ENCODE data around the gene MYO5C.
A peak's percentile ranks its signal among the peaks of the same experiment; 100 is the strongest.

The MYO5C gene

GRCh38 chr15:52230073-52230472 is 65.5 kb downstream of the MYO5C start:
- WGBS (ENCODE audit: insufficient coverage, insufficient read length), result no CpG with 5 or more reads among the region's 1 CpG
- Histone ChIP-seq H3K4me3 (ENCODE audit: low read length) (no peak overlapping the region), H3K9me3 (ENCODE audit: control insufficient read depth, insufficient read depth, low read length) (no peaks in the 10 kb centered on the region), H3K27ac (ENCODE audit: low read length) (no peak overlapping the region), H3K27me3 (ENCODE audit: control insufficient read depth, insufficient read depth, low read length) (no peaks in the 10 kb centered on the region), H3K4me1 (ENCODE audit: control insufficient read depth, insufficient read depth, low read length) (no peaks in the 10 kb centered on the region), H3K36me3 (ENCODE audit: control insufficient read depth, insufficient read depth, low read length) (peaks cover 9% of the 10 kb centered on the region)
- no peak for DNase-seq (ENCODE audit: low read depth, low spot score)

DNA sequence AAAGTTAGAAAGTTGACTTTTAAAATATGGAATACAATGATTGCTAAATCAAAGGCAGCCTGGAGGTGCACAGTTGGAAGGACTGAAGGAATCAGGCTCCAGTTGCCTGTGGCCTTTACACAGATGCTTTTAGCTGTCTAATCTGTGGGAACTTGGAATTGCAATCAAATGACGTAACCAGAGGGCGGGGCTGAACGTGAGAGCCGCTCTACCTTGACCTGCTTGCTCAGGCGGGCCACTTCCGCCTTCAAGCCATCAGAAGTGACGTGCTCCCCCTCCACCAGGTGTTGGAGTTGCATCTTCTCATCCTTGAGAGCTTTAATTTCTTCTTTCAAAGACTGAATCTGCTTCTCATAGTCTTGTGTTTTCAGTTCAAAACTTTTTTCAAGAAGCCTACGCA is 66.7 kb downstream of the MYO5C start:
- no peaks in the 10 kb centered on the region for H3K27me3 ChIP-seq (ENCODE audit: control insufficient read depth, insufficient read depth, low read length)
- no peaks in the 10 kb centered on the region for H3K9me3 ChIP-seq (ENCODE audit: control insufficient read depth, insufficient read depth, low read length)
- H3K4me3 ChIP-seq (ENCODE audit: low read length), result no peak overlapping the region
- H3K4me1 ChIP-seq (ENCODE audit: control insufficient read depth, insufficient read depth, low read length), result no peaks in the 10 kb centered on the region
- no peak overlapping the region for H3K27ac ChIP-seq (ENCODE audit: low read length)
- no peak for DNase-seq (ENCODE audit: low read depth, low spot score)
- peaks cover 6% of the 10 kb centered on the region; the same call in 1 of the 2 replicates for H3K36me3 ChIP-seq (ENCODE audit: control insufficient read depth, insufficient read depth, low read length)
- no CpG with 5 or more reads among the region's 8 CpGs for WGBS (ENCODE audit: insufficient coverage, insufficient read length)

GRCh38 chr15:52227456-52227855 is 68.1 kb downstream of the MYO5C start:
- H3K4me1 ChIP-seq (ENCODE audit: control insufficient read depth, insufficient read depth, low read length), result no peaks in the 10 kb centered on the region
- H3K27me3 ChIP-seq (ENCODE audit: control insufficient read depth, insufficient read depth, low read length), result no peaks in the 10 kb centered on the region
- DNase-seq (ENCODE audit: low read depth, low spot score), result peak; percentile 66
- H3K36me3 ChIP-seq (ENCODE audit: control insufficient read depth, insufficient read depth, low read length), result peaks cover 9% of the 10 kb centered on the region; the same call in 1 of the 2 replicates
- no CpG with 5 or more reads among the region's 5 CpGs for WGBS (ENCODE audit: insufficient coverage, insufficient read length)
- no peaks in the 10 kb centered on the region for H3K9me3 ChIP-seq (ENCODE audit: control insufficient read depth, insufficient read depth, low read length)
- H3K4me3 ChIP-seq (ENCODE audit: low read length), result no peak overlapping the region
- no peak overlapping the region for H3K27ac ChIP-seq (ENCODE audit: low read length)

DNA sequence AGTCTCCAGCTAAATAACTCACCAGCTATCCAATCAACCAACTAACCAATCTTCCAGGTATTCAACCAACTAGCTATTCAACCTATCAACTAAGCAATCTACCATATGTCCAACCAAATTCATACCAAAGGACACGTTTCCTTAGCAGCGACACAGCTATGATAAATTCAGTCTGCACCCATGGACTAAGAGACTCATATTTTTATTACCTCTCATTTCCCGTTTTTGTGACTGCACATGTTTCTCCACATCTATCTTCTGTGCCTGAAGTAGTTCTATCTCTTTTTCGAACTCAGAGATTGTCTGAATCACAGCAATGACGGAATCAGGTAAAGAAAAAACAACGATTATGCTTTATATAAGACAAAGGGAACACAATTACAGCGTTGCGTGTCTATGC is 70.4 kb downstream of the MYO5C start:
- no peaks in the 10 kb centered on the region for H3K4me1 ChIP-seq (ENCODE audit: control insufficient read depth, insufficient read depth, low read length)
- DNase-seq (ENCODE audit: low read depth, low spot score), result no peak
- H3K27ac ChIP-seq (ENCODE audit: low read length), result no peak overlapping the region
- H3K4me3 ChIP-seq (ENCODE audit: low read length), result no peak overlapping the region
- no peaks in the 10 kb centered on the region for H3K27me3 ChIP-seq (ENCODE audit: control insufficient read depth, insufficient read depth, low read length)
- WGBS (ENCODE audit: insufficient coverage, insufficient read length), result no CpG with 5 or more reads among the region's 8 CpGs
- H3K9me3 ChIP-seq (ENCODE audit: control insufficient read depth, insufficient read depth, low read length), result no peaks in the 10 kb centered on the region
- H3K36me3 ChIP-seq (ENCODE audit: control insufficient read depth, insufficient read depth, low read length), result peaks cover 13% of the 10 kb centered on the region; the same call in 1 of the 2 replicates

- H3K9me3 ChIP-seq (ENCODE audit: control insufficient read depth, insufficient read depth, low read length), result no peaks in the 10 kb centered on the region
- no peak overlapping the region for H3K4me3 ChIP-seq (ENCODE audit: low read length)
- no peak for DNase-seq (ENCODE audit: low read depth, low spot score)
- no peaks in the 10 kb centered on the region for H3K4me1 ChIP-seq (ENCODE audit: control insufficient read depth, insufficient read depth, low read length)
- WGBS (ENCODE audit: insufficient coverage, insufficient read length), result no CpG with 5 or more reads among the region's 4 CpGs
- H3K36me3 ChIP-seq (ENCODE audit: control insufficient read depth, insufficient read depth, low read length), result peaks cover 13% of the 10 kb centered on the region; the same call in 1 of the 2 replicates
- no peaks in the 10 kb centered on the region for H3K27me3 ChIP-seq (ENCODE audit: control insufficient read depth, insufficient read depth, low read length)
- no peak overlapping the region for H3K27ac ChIP-seq (ENCODE audit: low read length)
Observed at GRCh38 chr15:52224211-52224610, 71.4 kb downstream of the MYO5C start.

- no peak overlapping the region for H3K27ac ChIP-seq (ENCODE audit: low read length)
- no peak overlapping the region for H3K4me3 ChIP-seq (ENCODE audit: low read length)
Observed at GRCh38 chr15:52221730-52222129, 73.9 kb downstream of the MYO5C start.

DNA sequence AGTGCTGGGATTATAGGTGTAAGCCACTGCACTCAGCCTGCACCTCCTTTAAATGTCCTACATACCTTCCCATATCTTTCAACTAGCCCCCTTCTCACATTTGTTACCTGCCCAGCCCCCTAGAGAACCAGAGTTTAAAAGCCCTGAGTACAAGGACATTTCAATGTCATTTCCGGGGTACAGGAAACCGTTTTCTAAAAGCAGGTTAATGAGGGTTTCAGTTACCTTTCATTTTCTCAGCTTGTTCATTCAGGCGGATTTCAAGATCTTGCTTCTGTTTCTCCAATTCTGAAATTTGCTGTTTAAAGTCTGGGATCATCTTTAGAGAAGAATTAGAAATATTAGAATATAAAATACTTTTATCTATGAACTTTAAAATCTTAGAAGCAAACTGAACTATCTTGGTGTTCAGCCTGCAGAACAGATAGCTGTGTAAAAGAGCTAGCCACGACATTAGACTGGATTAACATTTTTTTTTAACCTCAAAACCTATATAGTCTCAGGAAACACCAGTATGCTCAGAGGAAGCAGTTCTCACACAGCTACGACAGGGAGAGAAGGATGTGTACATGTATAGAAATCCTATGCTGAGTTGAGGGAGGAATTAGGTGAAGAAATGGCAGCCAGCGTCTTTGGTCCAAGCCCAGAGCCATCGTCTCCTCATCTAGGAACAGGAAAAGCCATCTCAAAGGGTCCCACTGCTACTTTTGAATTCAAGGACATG is 74.5 kb downstream of the MYO5C start:
- no peaks in the 10 kb centered on the region for H3K9me3 ChIP-seq (ENCODE audit: control insufficient read depth, insufficient read depth, low read length)
- no peaks in the 10 kb centered on the region for H3K27me3 ChIP-seq (ENCODE audit: control insufficient read depth, insufficient read depth, low read length)
- no CpG with 5 or more reads among the region's 7 CpGs for WGBS (ENCODE audit: insufficient coverage, insufficient read length)
- H3K4me1 ChIP-seq (ENCODE audit: control insufficient read depth, insufficient read depth, low read length), result no peaks in the 10 kb centered on the region
- H3K27ac ChIP-seq (ENCODE audit: low read length), result no peak overlapping the region
- DNase-seq (ENCODE audit: low read depth, low spot score), result no peak
- no peak overlapping the region for H3K4me3 ChIP-seq (ENCODE audit: low read length)
- H3K36me3 ChIP-seq (ENCODE audit: control insufficient read depth, insufficient read depth, low read length), result peaks cover 18% of the 10 kb centered on the region; the same call in 1 of the 2 replicates

More at GRCh38 chr15:52221730-52222129, 73.9 kb downstream of the MYO5C start:
- WGBS (ENCODE audit: insufficient coverage, insufficient read length), result no CpG with 5 or more reads among the region's 5 CpGs
- Histone ChIP-seq H3K4me1 (ENCODE audit: control insufficient read depth, insufficient read depth, low read length) (no peaks in the 10 kb centered on the region), H3K9me3 (ENCODE audit: control insufficient read depth, insufficient read depth, low read length) (no peaks in the 10 kb centered on the region), H3K36me3 (ENCODE audit: control insufficient read depth, insufficient read depth, low read length) (peaks cover 16% of the 10 kb centered on the region; the same call in 1 of the 2 replicates), H3K27me3 (ENCODE audit: control insufficient read depth, insufficient read depth, low read length) (no peaks in the 10 kb centered on the region)
- DNase-seq (ENCODE audit: low read depth, low spot score), result no peak

GRCh38 chr15:52220251-52220650 is 75.4 kb downstream of the MYO5C start:
- Histone ChIP-seq H3K4me3 (ENCODE audit: low read length) (no peak overlapping the region), H3K4me1 (ENCODE audit: control insufficient read depth, insufficient read depth, low read length) (no peaks in the 10 kb centered on the region), H3K36me3 (ENCODE audit: control insufficient read depth, insufficient read depth, low read length) (peaks cover 20% of the 10 kb centered on the region; the same call in 1 of the 2 replicates), H3K9me3 (ENCODE audit: control insufficient read depth, insufficient read depth, low read length) (no peaks in the 10 kb centered on the region), H3K27me3 (ENCODE audit: control insufficient read depth, insufficient read depth, low read length) (no peaks in the 10 kb centered on the region), H3K27ac (ENCODE audit: low read length) (no peak overlapping the region)
- WGBS (ENCODE audit: insufficient coverage, insufficient read length), result no CpG with 5 or more reads among the region's 6 CpGs
- no peak for DNase-seq (ENCODE audit: low read depth, low spot score)

- H3K27me3 ChIP-seq (ENCODE audit: control insufficient read depth, insufficient read depth, low read length), result no peaks in the 10 kb centered on the region
- no peak overlapping the region for H3K4me3 ChIP-seq (ENCODE audit: low read length)
- H3K4me1 ChIP-seq (ENCODE audit: control insufficient read depth, insufficient read depth, low read length), result no peaks in the 10 kb centered on the region
- H3K27ac ChIP-seq (ENCODE audit: low read length), result no peak overlapping the region
- peaks cover 16% of the 10 kb centered on the region; the same call in 1 of the 2 replicates for H3K36me3 ChIP-seq (ENCODE audit: control insufficient read depth, insufficient read depth, low read length)
- H3K9me3 ChIP-seq (ENCODE audit: control insufficient read depth, insufficient read depth, low read length), result no peaks in the 10 kb centered on the region
- no peak for DNase-seq (ENCODE audit: low read depth, low spot score)
- no CpG with 5 or more reads among the region's 4 CpGs for WGBS (ENCODE audit: insufficient coverage, insufficient read length)
Observed at GRCh38 chr15:52218816-52219215, 76.8 kb downstream of the MYO5C start.

- DNase-seq (ENCODE audit: low read depth, low spot score), result no peak
- H3K9me3 ChIP-seq (ENCODE audit: control insufficient read depth, insufficient read depth, low read length), result no peaks in the 10 kb centered on the region
- no peaks in the 10 kb centered on the region for H3K4me1 ChIP-seq (ENCODE audit: control insufficient read depth, insufficient read depth, low read length)
- H3K27me3 ChIP-seq (ENCODE audit: control insufficient read depth, insufficient read depth, low read length), result no peaks in the 10 kb centered on the region
- H3K27ac ChIP-seq (ENCODE audit: low read length), result no peak overlapping the region
- H3K4me3 ChIP-seq (ENCODE audit: low read length), result no peak overlapping the region
- no CpG with 5 or more reads among the region's 3 CpGs for WGBS (ENCODE audit: insufficient coverage, insufficient read length)
- H3K36me3 ChIP-seq (ENCODE audit: control insufficient read depth, insufficient read depth, low read length), result peaks cover 19% of the 10 kb centered on the region; the same call in 1 of the 2 replicates
Observed at GRCh38 chr15:52218371-52218770, 77.2 kb downstream of the MYO5C start.

GRCh38 chr15:52217186-52217585 is 78.4 kb downstream of the MYO5C start:
- Histone ChIP-seq H3K4me1 (ENCODE audit: control insufficient read depth, insufficient read depth, low read length) (no peaks in the 10 kb centered on the region), H3K27ac (ENCODE audit: low read length) (no peak overlapping the region), H3K27me3 (ENCODE audit: control insufficient read depth, insufficient read depth, low read length) (no peaks in the 10 kb centered on the region), H3K9me3 (ENCODE audit: control insufficient read depth, insufficient read depth, low read length) (no peaks in the 10 kb centered on the region; the same call in 1 of the 2 replicates), H3K4me3 (ENCODE audit: low read length) (no peak overlapping the region), H3K36me3 (ENCODE audit: control insufficient read depth, insufficient read depth, low read length) (peaks cover 24% of the 10 kb centered on the region; the same call in 1 of the 2 replicates)
- WGBS (ENCODE audit: insufficient coverage, insufficient read length), result no CpG with 5 or more reads among the region's 10 CpGs
- DNase-seq (ENCODE audit: low read depth, low spot score), result no peak

All from iPS DF 6.9 (cell line).